NK-92 treated with Interleukin-12 subunit alpha and Interleukin-12 subunit beta, amount 100 ng/mL, for 24 hours (cell line): Measurements from ENCODE around the gene LDLRAD2.
"Not testable (repeated sequence)": the region's sequence is repeated elsewhere in the genome, so short reads cannot be mapped to it uniquely, and the experiment has no call there.

Experiments
- DNase-seq: peaks from one replicate; lab custom pipeline; 2025; lab: John Stamatoyannopoulos, UW

The LDLRAD2 gene

GRCh38 chr1:21783679-21784603 is 28.1 kb upstream of the LDLRAD2 start:
- DNase-seq, result no peak

GRCh38 chr1:21785764-21786163 is 26.3 kb upstream of the LDLRAD2 start:
- not testable (repeated sequence) for DNase-seq

DNA sequence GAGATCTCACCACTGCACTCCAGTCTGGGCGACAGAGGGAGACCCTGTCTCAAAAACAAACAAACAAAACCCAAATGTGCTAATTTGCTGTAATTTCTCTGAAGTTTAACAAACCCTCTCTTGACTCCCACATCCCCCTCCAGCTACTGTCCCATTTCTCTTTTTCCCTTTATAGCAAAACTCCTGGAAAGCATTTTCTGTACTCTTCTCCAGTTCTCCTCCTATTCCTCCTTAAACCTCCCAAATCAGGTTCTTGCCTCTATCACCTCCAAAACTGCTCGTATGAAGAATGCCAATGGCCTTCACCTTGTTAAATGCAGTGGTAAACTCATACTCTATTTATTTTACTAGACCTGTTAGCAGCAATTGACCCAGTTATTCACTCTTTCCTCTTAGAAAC is 25.4 kb upstream of the LDLRAD2 start:
- no peak for DNase-seq

DNA sequence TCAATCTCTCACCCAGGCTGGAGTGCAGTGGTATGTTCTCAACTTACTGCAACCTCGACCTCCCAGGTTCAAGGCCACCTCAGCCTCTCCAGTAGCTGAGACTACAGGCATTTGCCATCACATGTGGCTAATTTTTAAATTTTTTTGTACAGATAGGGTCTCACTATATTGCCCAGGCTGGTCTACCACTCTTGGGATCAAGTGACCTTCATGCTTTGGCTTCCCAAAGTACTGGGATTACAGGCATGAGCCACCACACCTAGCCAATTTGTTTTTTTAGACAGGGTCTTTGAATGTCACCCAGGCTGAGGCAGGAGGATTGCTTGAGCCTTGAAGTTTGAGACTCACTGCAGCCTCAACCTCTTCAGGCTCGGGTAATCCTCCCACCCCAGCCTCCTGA is 19.0 kb upstream of the LDLRAD2 start:
- DNase-seq, result no peak

- DNase-seq, result no peak
These were observed 17.4 kb upstream of the LDLRAD2 start for GRCh38 chr1:21794656-21795055.

DNA sequence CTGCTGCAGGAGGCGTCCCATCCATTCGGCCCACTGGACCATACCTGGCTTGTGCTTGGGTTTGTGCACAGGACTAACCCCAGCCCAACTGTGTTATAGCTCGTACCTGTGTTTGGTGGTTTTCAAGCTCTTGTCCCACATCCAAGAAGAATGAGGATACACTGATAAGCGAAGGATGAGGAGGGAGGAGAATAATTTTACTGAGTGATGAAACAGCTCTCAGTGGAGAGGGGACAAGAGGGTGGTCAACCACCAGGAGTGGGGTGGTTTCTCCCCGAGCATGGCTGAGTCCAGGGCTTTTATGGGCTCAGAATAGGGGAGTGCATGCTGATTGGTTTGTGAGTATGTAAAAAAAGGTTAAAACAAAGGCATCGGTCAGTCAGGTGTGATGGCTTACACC is 17.0 kb upstream of the LDLRAD2 start:
- DNase-seq, result no peak

DNA sequence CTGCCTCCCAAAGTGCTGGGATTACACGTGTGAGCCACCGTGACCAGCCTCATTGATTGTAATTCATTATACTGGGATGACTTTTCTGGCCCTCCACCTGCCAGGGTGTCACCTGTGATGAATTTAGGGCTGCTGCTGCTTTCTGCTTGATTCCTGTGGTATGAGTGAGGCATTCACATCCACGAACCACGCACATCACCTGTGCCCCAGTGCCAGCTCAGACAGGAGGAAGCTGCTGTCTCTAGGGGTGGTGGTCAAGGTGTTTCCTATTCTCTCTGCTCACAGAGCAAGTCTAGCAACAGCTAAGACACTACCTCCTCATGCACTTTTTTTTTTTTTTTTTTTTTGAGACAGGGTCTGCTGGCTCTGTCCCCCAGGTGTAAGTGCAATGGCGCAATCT is 12.3 kb upstream of the LDLRAD2 start:
- no peak for DNase-seq

- DNase-seq, result no peak
These were observed 11.0 kb upstream of the LDLRAD2 start for GRCh38 chr1:21801100-21801499.

- no peak for DNase-seq
These were observed 7.5 kb upstream of the LDLRAD2 start for GRCh38 chr1:21804536-21804935.

DNA sequence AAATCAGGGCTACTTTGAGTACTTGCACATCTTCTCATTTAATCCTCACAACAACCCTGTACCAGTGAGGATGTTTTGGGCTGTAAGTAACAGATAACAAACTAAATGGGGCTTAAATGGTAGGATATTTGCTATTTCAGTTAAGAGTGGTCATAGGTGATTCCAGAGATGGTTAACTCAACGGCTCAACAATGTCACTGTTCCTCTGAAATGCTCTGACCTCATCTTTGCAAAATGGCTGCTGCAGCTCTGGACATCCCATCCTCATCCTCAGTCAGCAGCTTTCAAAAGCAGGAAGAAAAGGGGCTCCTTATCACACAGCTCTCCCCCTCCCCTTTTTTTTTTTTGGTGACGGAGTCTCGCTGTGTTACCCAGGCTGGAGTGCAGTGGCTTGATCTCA is 1.5 kb downstream of the LDLRAD2 start:
- DNase-seq, result no peak

DNA sequence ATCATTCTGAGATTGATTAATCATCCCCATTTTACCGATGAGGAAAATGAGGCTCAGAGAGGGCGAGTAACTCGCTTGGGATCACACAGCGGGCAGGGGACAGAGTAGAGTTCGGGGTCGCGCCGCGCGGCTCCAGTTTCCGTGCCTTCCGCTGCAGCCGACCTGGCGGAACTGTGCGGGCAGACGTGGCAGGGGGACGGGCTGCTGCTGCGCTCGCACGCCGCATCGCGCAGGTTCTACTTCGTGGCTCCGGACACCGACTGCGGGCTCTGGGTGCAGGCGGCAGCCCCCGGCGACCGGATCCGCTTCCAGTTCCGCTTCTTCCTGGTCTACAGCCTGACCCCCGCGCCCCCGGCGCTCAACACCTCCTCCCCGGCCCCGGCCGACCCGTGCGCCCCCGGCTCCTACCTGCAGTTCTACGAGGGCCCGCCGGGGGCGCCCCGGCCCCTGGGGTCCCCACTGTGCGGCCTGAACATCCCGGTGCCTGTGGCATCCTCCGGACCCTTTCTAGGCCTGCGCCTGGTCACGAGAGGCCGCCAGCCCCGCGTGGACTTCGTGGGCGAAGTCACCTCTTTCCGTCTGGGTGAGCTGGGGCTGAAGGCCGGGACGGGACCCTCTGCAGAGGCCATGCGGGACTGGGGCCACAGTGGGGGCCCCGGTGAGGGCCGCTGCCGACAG is 2.3 kb downstream of the LDLRAD2 start:
- DNase-seq, result no peak

- no peak for DNase-seq
These were observed 3.0 kb downstream of the LDLRAD2 start for GRCh38 chr1:21814981-21815582.

DNA sequence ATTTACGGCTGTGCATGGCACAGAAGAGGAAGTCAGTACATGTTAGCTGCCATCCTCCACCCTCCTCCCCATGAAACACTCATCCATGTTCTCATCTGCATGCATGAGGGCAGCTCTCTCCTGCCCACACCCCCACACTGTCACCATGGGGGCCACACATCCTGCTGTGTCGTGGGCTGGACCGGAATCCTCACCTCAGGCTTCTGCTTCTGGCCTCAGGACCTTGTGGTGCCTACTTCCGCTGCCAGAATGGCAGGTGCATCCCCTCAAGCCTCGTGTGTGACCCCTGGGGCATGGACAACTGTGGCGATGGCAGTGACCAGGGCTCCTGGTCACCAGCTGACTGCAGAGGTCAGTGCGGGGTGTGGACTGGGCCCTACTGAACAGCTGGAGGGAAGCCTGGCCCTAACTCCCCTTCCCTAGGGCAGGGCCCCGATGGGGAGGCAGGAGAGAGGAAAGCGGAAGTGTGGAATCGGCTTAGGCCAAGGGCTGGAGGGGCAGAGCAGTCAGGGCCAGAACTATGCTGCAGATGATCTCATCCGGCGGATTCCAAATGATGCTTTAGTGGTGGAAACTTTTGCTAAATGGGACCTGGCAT is 3.8 kb downstream of the LDLRAD2 start:
- no peak for DNase-seq

DNA sequence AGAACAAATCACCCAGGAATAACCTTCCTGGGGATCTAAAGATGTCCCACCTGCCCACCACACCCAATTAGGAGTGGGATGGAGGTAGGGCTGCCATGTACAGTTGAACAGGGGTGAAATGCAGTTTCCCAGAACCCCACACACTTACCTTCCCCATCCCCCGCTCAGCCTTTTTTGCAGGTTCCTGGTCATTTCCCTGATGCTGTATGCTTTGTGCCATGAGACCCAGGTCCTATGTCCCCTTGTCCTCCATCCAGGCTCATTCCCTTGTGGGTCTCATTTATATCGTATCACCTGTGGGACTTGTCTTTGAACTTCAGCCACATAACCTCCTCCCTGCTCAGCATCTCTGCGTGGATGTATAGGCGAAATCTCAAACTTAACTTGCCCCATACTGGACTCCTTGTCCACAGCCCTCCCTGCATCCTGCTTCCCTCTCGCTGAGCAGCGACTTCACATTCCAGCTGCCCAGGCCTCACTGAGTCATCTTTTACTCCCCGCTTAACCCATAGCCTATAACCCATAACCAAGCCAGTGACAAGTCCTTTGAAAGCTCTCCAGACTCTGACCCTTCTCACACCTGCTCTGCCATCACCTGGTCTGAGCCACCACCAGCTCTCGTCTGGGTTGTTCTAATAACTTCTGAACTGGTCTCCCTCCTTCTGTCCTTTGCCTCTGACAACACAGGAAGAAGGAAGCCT is 4.7 kb downstream of the LDLRAD2 start:
- no peak for DNase-seq

DNA sequence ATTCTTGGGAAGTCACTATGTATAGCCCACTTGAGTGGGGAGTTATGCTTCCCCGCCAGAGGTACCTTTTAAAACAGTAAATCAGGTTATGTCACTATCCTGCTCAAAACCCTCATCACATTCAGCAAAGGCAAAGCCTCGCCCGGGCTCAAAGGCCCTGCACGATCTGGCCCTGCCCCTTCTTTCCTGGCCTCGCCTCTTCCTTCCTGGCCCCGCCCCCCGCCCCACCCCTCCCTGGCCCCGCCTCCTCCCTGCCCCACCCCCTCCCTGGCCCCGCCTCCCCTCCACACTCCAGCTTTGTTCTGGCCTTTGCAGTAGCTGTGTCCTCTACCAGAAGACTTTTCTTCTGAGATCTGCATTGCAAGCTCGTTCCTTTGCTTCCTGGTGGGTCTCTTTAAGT is 6.6 kb downstream of the LDLRAD2 start:
- no peak for DNase-seq

DNA sequence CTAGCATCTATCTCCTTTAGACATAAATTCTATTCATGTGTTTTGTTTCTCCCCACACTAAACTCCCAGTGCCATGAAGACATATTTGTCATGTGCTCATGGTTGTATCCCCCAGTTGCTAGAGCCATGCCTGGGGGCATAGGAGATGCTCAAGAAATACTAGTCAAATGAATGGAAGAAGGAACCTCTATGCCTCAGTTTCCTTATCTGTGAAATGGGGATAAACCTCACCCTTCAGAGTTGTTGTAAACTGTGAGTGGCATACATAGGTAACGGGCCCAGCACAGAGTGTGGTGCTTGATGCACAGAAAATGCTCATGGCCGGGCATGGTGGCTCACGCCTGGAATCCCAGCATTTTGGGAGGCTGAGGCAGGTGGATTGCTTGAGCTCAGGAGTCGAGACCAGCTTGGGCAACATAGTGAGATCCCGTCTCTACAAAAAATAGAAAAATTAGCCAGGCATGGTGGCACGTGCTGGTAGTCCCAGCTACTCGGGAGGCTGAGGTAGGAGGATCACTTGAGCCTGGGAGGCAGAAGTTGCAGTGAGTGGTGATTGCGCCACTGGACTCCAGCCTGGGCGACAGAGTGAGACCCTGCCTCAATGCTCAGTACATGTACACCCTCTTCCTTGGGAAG is 8.7 kb downstream of the LDLRAD2 start:
- no peak for DNase-seq

DNA sequence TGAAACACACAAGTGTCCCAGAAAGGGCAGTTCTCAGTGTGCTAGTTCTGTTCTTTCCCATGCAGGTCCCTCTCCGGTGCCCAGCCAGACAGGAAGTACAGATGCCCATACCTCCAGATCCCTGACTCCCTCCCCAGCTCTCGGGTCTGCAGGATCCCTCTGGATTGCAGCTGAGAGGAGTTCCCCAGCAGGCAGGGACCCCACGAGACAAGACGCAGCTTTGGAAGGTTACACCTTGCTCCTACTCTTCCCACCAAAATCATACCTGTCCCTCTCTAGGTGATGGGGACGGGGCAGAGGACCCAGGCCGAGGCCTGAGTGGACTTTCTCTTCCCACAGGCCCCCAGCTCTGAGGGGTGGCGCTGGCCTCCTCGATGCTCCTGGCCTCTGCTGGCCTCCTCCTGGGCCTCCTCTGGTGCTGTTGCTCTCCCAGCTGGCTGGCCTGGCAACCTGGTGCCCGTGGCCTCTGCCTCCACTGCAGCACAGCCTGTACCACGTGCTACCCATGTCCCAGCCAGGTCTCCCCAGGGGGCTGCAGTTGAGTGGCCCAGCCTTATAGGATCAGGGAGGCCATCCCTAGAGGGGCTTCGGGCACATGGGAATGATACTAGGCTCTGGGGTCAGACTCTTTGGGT is 9.4 kb downstream of the LDLRAD2 start:
- no peak for DNase-seq

- no peak for DNase-seq
These were observed 10.3 kb downstream of the LDLRAD2 start for GRCh38 chr1:21822349-21822748.

- no peak for DNase-seq
These were observed 11.3 kb downstream of the LDLRAD2 start for GRCh38 chr1:21823206-21823979.
